PC-3 (cell line): ENCODE measurements around the gene CCN6. TPM values are rescaled to one million over a fixed set of nuclear protein-coding genes. Genes with fewer than 3 reads are reported as not detected.

Experiments
- ATAC-seq: fragments of 200-7000 bp; cut with Tn5 transposase; 2 replicates; pipeline ENCODE4 v1.9.1; 2020; ENCODE audit warnings: mild to moderate bottlenecking, moderate library complexity
- BruUV-seq: library from RNA; stranded (reverse); fragments of 400-500 nt; replicated peaks from 2 replicates; lab custom pipeline; 2021; lab: Mats Ljungman, UMichigan
- CTCF ChIA-PET: fragments of 300-600 bp; sonication (Branson Sonifier 250); formaldehyde crosslinking; loops from one replicate; lab custom pipeline; 2022; ENCODE audit warnings: antibody characterized with exemption; lab: Charles Lee
- POLR2A ChIA-PET: fragments of 300-600 bp; sonication (Branson Sonifier 250); formaldehyde crosslinking; loops from one replicate; lab custom pipeline; 2022; ENCODE audit warnings: antibody characterized with exemption; ENCODE audit not compliant: unreplicated experiment; lab: Charles Lee
- DNase-seq: peaks from one replicate; pipeline ENCODE4 v3.0.0-alpha.2; 2015
- H2AFZ ChIP-seq: fragments of 300-600 bp; sonication (generic); 2 replicates; pipeline ENCODE4 v1.6.0; 2016; ENCODE audit warnings: antibody characterized with exemption, low read length
- H3F3A ChIP-seq: fragments of 300-600 bp; sonication (generic); one replicate; pipeline ENCODE4 v1.6.0; 2017; ENCODE audit warnings: antibody characterized with exemption, low read length, control low read depth, mild to moderate bottlenecking; ENCODE audit not compliant: unreplicated experiment
- H3K27ac ChIP-seq: fragments of 300-600 bp; sonication (generic); 2 replicates; pipeline ENCODE4 v1.5.1; 2016; ENCODE audit warnings: mild to moderate bottlenecking, low read length
- H3K27me3 ChIP-seq: fragments of 300-600 bp; sonication (generic); 2 replicates; pipeline ENCODE4 v1.6.1; 2016; ENCODE audit warnings: low read length, mixed read lengths
- H3K36me3 ChIP-seq: fragments of 300-600 bp; sonication (generic); 2 replicates; pipeline ENCODE4 v1.6.1; 2016; ENCODE audit warnings: low read depth, mixed run types, low read length, mixed read lengths
- H3K4me1 ChIP-seq: fragments of 300-600 bp; sonication (generic); 2 replicates; pipeline ENCODE4 v1.5.1; 2016; ENCODE audit warnings: low read length; ENCODE audit not compliant: insufficient read depth
- H3K4me2 ChIP-seq: fragments of 300-600 bp; sonication (generic); 2 replicates; pipeline ENCODE4 v1.6.0; 2016; ENCODE audit warnings: low read length
- H3K4me3 ChIP-seq: fragments of 300-600 bp; sonication (generic); 2 replicates; pipeline ENCODE4 v1.5.1; 2016; ENCODE audit warnings: mild to moderate bottlenecking, low read length, mixed read lengths
- H3K79me2 ChIP-seq: fragments of 300-600 bp; sonication (generic); 2 replicates; pipeline ENCODE4 v1.6.1; 2017; ENCODE audit warnings: low read length, mixed read lengths
- H3K9ac ChIP-seq: fragments of 300-600 bp; sonication (generic); 2 replicates; pipeline ENCODE4 v1.6.0; 2016; ENCODE audit warnings: mild to moderate bottlenecking, low read length
- H3K9me2 ChIP-seq: fragments of 300-600 bp; sonication (generic); replicated peaks from 2 replicates; pipeline ENCODE4 v1.6.1; 2016; ENCODE audit warnings: mixed run types, low read length, mixed read lengths
- H3K9me3 ChIP-seq: fragments of 300-600 bp; sonication (generic); 2 replicates; pipeline ENCODE4 v1.6.1; 2016; ENCODE audit warnings: low read length, mixed read lengths
- H4K20me1 ChIP-seq: fragments of 300-600 bp; sonication (generic); 2 replicates; pipeline ENCODE4 v1.6.1; 2016; ENCODE audit warnings: low read length, mixed read lengths
- CTCF ChIP-seq: fragments of 300-600 bp; sonication (generic); conservative IDR thresholded peaks from 2 replicates; pipeline ENCODE4 v1.5.1; 2017; ENCODE audit warnings: antibody characterized with exemption, low read depth, mild to moderate bottlenecking, low read length
- EZH2 ChIP-seq: fragments of 300-600 bp; sonication (generic); IDR thresholded peaks from one replicate; pipeline ENCODE4 v1.6.1; 2017; ENCODE audit warnings: antibody characterized with exemption, mild to moderate bottlenecking, low read length; ENCODE audit not compliant: unreplicated experiment
- EZH2phosphoT487 ChIP-seq: fragments of 300-600 bp; sonication (generic); IDR thresholded peaks from 2 replicates; pipeline ENCODE4 v1.6.1; 2018; ENCODE audit warnings: mild to moderate bottlenecking, antibody characterized with exemption, low read length, borderline replicate concordance
- intact Hi-C: fragments of 100-400 bp; cut with micrococcal nuclease; formaldehyde crosslinking; loops from 2 replicates; pipeline ENCODE4 v1.9.0; 2023
- total RNA-seq: library from RNA; depleted of rRNA; stranded (reverse); fragments of >200 nt; gene quantifications from 2 replicates; pipeline ENCODE4 v1.2.3, GENCODE V29; 2014

The CCN6 gene
- total RNA-seq, 1 experiment from 2014 or later: not detected

DNA sequence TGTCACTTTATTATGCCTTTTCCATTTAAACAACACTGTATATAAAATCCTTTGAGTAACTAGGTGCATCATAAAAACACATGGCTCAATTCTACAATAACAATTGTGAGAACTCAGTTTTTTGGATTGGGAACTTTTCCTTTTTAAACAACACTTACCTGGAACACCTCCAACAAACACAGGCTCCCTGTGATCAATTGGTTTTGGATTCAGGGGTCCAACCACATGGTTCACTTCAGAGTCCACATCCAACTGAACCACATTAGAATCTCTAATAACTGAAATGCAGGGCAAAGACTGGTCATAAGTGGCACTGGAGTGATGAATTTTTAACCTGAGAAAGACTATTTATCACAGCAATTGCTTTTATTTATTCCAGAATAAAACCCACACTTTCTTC is 60.0 kb downstream of the CCN6 start:
- Histone ChIP-seq H3K4me1 (peaks cover 14% of the 10 kb centered on the region), H3K27ac (no peak overlapping the region), H4K20me1 (no peaks in the 10 kb centered on the region), H3K79me2 (no peaks in the 10 kb centered on the region), H3F3A (no peaks in the 10 kb centered on the region), H3K9me3 (no peaks in the 10 kb centered on the region), H3K36me3 (no peaks in the 10 kb centered on the region), H3K9ac (no peak overlapping the region), H2AFZ (no peak overlapping the region), H3K27me3 (no peaks in the 10 kb centered on the region), H3K4me2 (no peak overlapping the region), H3K9me2 (no peaks in the 10 kb centered on the region), H3K4me3 (no peak overlapping the region)
- ChIA-PET POLR2A (no interaction called here), CTCF (no interaction called here)
- BruUV-seq: no TSS peak
- ATAC-seq: no peak
- intact Hi-C loops: no loop called here
- no peak for DNase-seq
- TF ChIP-seq EZH2phosphoT487: no peak
- no peak for TF ChIP-seq EZH2
- TF ChIP-seq CTCF: no peak

DNA sequence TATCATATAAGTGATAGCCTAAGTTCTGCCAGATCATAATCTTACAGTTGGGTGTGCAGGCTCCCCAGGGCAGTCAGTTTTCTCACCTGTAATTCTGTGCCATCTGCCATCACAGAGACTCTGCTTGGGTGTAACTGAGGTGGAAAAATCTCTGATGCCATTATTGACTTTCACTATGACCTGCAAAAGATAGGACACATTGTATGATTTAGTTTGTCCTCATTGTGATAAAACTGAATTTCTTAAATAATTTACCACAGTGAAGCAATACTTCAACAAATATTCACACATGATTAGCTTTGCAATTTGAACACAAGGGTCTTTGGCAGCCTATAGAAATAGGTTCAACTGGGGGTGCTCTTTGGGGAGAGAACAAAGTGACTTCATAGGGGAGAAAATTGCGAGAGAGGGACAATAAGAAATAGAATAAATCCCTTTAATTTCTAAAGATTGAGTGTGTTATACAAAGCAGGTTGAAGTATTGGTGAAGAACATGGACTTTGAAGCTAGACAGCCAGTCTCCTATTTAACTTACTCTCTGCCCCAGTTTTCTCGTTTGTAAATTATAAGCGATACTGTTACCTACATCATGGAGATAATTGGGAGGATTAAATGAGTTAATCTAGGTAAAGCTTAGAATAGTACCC is 60.8 kb downstream of the CCN6 start:
- H3K27ac ChIP-seq: no peak overlapping the region
- H3K4me1 ChIP-seq: peaks cover 14% of the 10 kb centered on the region
- no peaks in the 10 kb centered on the region for H3K9me3 ChIP-seq
- H4K20me1 ChIP-seq: no peaks in the 10 kb centered on the region
- H3K4me3 ChIP-seq: no peak overlapping the region
- ATAC-seq: no peak
- no peak for DNase-seq
- no peak for TF ChIP-seq CTCF
- no peak for TF ChIP-seq EZH2
- TF ChIP-seq EZH2phosphoT487: no peak
- no peaks in the 10 kb centered on the region for H3K9me2 ChIP-seq
- H3K9ac ChIP-seq: no peak overlapping the region
- no peaks in the 10 kb centered on the region for H3K79me2 ChIP-seq
- ChIA-PET POLR2A (no interaction called here), CTCF (no interaction called here)
- intact Hi-C loops: no loop called here
- H3K27me3 ChIP-seq: no peaks in the 10 kb centered on the region
- BruUV-seq: no TSS peak
- no peak overlapping the region for H2AFZ ChIP-seq
- no peak overlapping the region for H3K4me2 ChIP-seq
- no peaks in the 10 kb centered on the region for H3K36me3 ChIP-seq
- no peaks in the 10 kb centered on the region for H3F3A ChIP-seq

- no peaks in the 10 kb centered on the region for H3F3A ChIP-seq
- no peaks in the 10 kb centered on the region for H3K9me3 ChIP-seq
- H2AFZ ChIP-seq: no peak overlapping the region
- no peak for DNase-seq
- intact Hi-C loops: no loop called here
- no peak overlapping the region for H3K27ac ChIP-seq
- no peak overlapping the region for H3K4me3 ChIP-seq
- H3K36me3 ChIP-seq: no peaks in the 10 kb centered on the region
- no TSS peak for BruUV-seq
- H3K9me2 ChIP-seq: no peaks in the 10 kb centered on the region
- H3K4me2 ChIP-seq: no peak overlapping the region
- no peaks in the 10 kb centered on the region for H3K79me2 ChIP-seq
- CTCF ChIA-PET: no interaction called here
- H3K9ac ChIP-seq: no peak overlapping the region
- H3K4me1 ChIP-seq: peaks cover 14% of the 10 kb centered on the region
- no peaks in the 10 kb centered on the region for H3K27me3 ChIP-seq
- TF ChIP-seq EZH2 (no peak), EZH2phosphoT487 (no peak), CTCF (no peak)
- no peaks in the 10 kb centered on the region for H4K20me1 ChIP-seq
- POLR2A ChIA-PET: no interaction called here
- no peak for ATAC-seq
These were observed 62.3 kb downstream of the CCN6 start for GRCh38 chr6:112116221-112116620.
